IMR-90 (cell line): ENCODE results near the gene CITED2. TPM values are rescaled to one million over a fixed set of nuclear protein-coding genes. Genes with fewer than 3 reads are reported as not detected.

Experiments
- ATAC-seq: fragments of 200-7000 bp; cut with Tn5 transposase; 2 replicates; pipeline ENCODE4 v1.9.1; 2020; ENCODE audit warnings: low read depth, mild to moderate bottlenecking, moderate library complexity
- BruUV-seq: library from RNA; stranded (reverse); fragments of 400-500 nt; replicated peaks from 2 replicates; lab custom pipeline; 2021; lab: Mats Ljungman, UMichigan
- CTCF ChIA-PET: fragments of 300-600 bp; formaldehyde crosslinking; extraction: SDS; loops from one replicate; lab custom pipeline; 2021; ENCODE audit warnings: antibody characterized with exemption; lab: Yijun Ruan, JAX
- POLR2A ChIA-PET: fragments of 300-600 bp; sonication (Branson Sonifier 250); formaldehyde crosslinking; loops from one replicate; lab custom pipeline; 2022; ENCODE audit warnings: antibody characterized with exemption; ENCODE audit not compliant: unreplicated experiment; lab: Charles Lee
- DNase-seq: peaks from one replicate; pipeline ENCODE4 v3.0.0; 2013
- H2AFZ ChIP-seq: replicated peaks from 2 replicates; pipeline ENCODE3; 2013; ENCODE audit warnings: low read length, mild to moderate bottlenecking; ENCODE audit not compliant: poor library complexity
- H2AK5ac ChIP-seq: 2 replicates; pipeline ENCODE4 v1.6.1; 2013; ENCODE audit warnings: low read depth, low read length, inconsistent platforms
- H2AK9ac ChIP-seq: replicated peaks from 2 replicates; pipeline ENCODE3; 2013; ENCODE audit warnings: mild to moderate bottlenecking, low read depth, low read length, moderate library complexity; ENCODE audit not compliant: poor library complexity
- H2BK120ac ChIP-seq: 2 replicates; pipeline ENCODE4 v1.6.1; 2013; ENCODE audit warnings: low read depth, low read length, inconsistent platforms
- H2BK15ac ChIP-seq: 3 replicates; pipeline ENCODE4 v1.6.1; 2013; ENCODE audit warnings: low read depth, low read length, inconsistent platforms
- H2BK20ac ChIP-seq: 2 replicates; pipeline ENCODE4 v1.6.1; 2013; ENCODE audit warnings: low read depth, mild to moderate bottlenecking, inconsistent platforms, low read length, moderate library complexity
- H2BK5ac ChIP-seq: 2 replicates; pipeline ENCODE4 v1.6.1; 2013; ENCODE audit warnings: mild to moderate bottlenecking, low read depth, low read length, inconsistent platforms; ENCODE audit not compliant: poor library complexity, severe bottlenecking
- H3K14ac ChIP-seq: replicated peaks from 2 replicates; pipeline ENCODE4 v1.6.1; 2013; ENCODE audit warnings: low read depth, low read length, inconsistent platforms
- H3K18ac ChIP-seq: 2 replicates; pipeline ENCODE4 v1.6.1; 2013; ENCODE audit warnings: low read depth, low read length, control low read depth
- H3K23ac ChIP-seq: 2 replicates; pipeline ENCODE4 v1.6.1; 2013; ENCODE audit warnings: low read depth, low read length, inconsistent platforms
- H3K27ac ChIP-seq: 2 replicates; pipeline ENCODE4 v1.5.1; 2013; ENCODE audit warnings: mild to moderate bottlenecking, control low read depth, low read length; ENCODE audit not compliant: insufficient read depth
- H3K27me3 ChIP-seq: 2 replicates; pipeline ENCODE4 v1.6.1; 2013; ENCODE audit warnings: low read length; ENCODE audit not compliant: control insufficient read depth, insufficient read depth
- H3K36me3 ChIP-seq: 2 replicates; pipeline ENCODE4 v1.6.1; 2013; ENCODE audit warnings: low read length, mixed read lengths; ENCODE audit not compliant: control insufficient read depth, insufficient read depth
- H3K4ac ChIP-seq: 2 replicates; pipeline ENCODE4 v1.6.1; 2013; ENCODE audit warnings: low read depth, low read length, inconsistent platforms
- H3K4me1 ChIP-seq: 2 replicates; pipeline ENCODE4 v1.6.1; 2013; ENCODE audit warnings: low read length, mixed read lengths; ENCODE audit not compliant: control insufficient read depth, insufficient read depth
- H3K4me2 ChIP-seq: 2 replicates; pipeline ENCODE4 v1.6.1; 2013; ENCODE audit warnings: low read depth, mild to moderate bottlenecking, control low read depth, low read length, moderate library complexity
- H3K4me3 ChIP-seq: 2 replicates; pipeline ENCODE4 v1.5.1; 2013; ENCODE audit warnings: low read depth, mild to moderate bottlenecking, control low read depth, low read length, moderate library complexity; ENCODE audit not compliant: insufficient read depth
- H3K56ac ChIP-seq: 2 replicates; pipeline ENCODE4 v1.6.1; 2013; ENCODE audit warnings: low read length, inconsistent platforms; ENCODE audit not compliant: insufficient read depth; ENCODE audit errors: extremely low read depth
- H3K79me1 ChIP-seq, 2 experiments: 2 replicates each; pipeline ENCODE4 v1.6.1; 2013; ENCODE audit warnings: low read length in 2 of 2, inconsistent platforms in 1 of 2, low read depth in 1 of 2
- H3K9ac ChIP-seq: 2 replicates; pipeline ENCODE4 v1.6.1; 2013; ENCODE audit warnings: low read depth, low read length, control low read depth
- H3K9me1 ChIP-seq: 2 replicates; pipeline ENCODE4 v1.6.1; 2013; ENCODE audit warnings: low read length, inconsistent platforms; ENCODE audit not compliant: insufficient read depth
- H3K9me3 ChIP-seq: 2 replicates; pipeline ENCODE4 v1.6.1; 2013; ENCODE audit warnings: low read length; ENCODE audit not compliant: control insufficient read depth, insufficient read depth
- H4K20me1 ChIP-seq: 2 replicates; pipeline ENCODE4 v1.6.1; 2013; ENCODE audit warnings: low read length, inconsistent platforms; ENCODE audit not compliant: insufficient read depth
- H4K5ac ChIP-seq: 2 replicates; pipeline ENCODE4 v1.6.1; 2013; ENCODE audit warnings: mild to moderate bottlenecking, low read depth, low read length, control low read depth
- H4K8ac ChIP-seq, 2 experiments: 2 replicates each; pipeline ENCODE4 v1.6.1; 2013; ENCODE audit warnings: low read depth in 2 of 2, low read length in 2 of 2, control low read depth in 1 of 2, inconsistent platforms in 1 of 2
- H4K91ac ChIP-seq: 2 replicates; pipeline ENCODE4 v1.6.1; 2013; ENCODE audit warnings: low read depth, low read length, inconsistent platforms; ENCODE audit not compliant: insufficient read depth
- BHLHE40 ChIP-seq: fragments of 150-350 bp; IDR thresholded peaks from 2 replicates; pipeline ENCODE4 v1.6.1; 2016; ENCODE audit warnings: mild to moderate bottlenecking, low read depth, low read length
- CHD1 ChIP-seq: IDR thresholded peaks from 2 replicates; pipeline ENCODE4 v1.6.1; 2012; ENCODE audit warnings: low read depth, low read length, improper control_type of control experiment
- CTCF ChIP-seq: conservative IDR thresholded peaks from 2 replicates; pipeline ENCODE4 v1.5.1; 2012; ENCODE audit warnings: mild to moderate bottlenecking, low read depth, low read length, improper control_type of control experiment
- ELK1 ChIP-seq: fragments of 150-350 bp; IDR thresholded peaks from 2 replicates; pipeline ENCODE4 v1.6.1; 2016; ENCODE audit warnings: low read depth, mild to moderate bottlenecking, low read length, moderate library complexity, borderline replicate concordance
- NFE2L2 ChIP-seq: fragments of 150-350 bp; IDR thresholded peaks from 2 replicates; pipeline ENCODE4 v1.6.1; 2016; ENCODE audit warnings: low read depth, mild to moderate bottlenecking, low read length
- RFX5 ChIP-seq: IDR thresholded peaks from 2 replicates; pipeline ENCODE4 v1.8.0; 2012; ENCODE audit warnings: low read depth, mild to moderate bottlenecking, low read length, moderate library complexity
- WGBS, 2 experiments: methylation state at CpG; one replicate each; pipeline versions ENCODE4 v1.1.5 to v1.1.7; 2013; ENCODE audit warnings: missing lambda C conversion rate in 2 of 2; ENCODE audit not compliant: insufficient read length in 1 of 2; ENCODE audit errors: extremely low coverage in 2 of 2; 5-methylcytosine and 5-hydroxymethylcytosine counted together
- dilution Hi-C: fragments of 300-500 bp; cut with HindIII; formaldehyde crosslinking; loops from one replicate; pipeline ENCODE4 v1.14.3; 2018; ENCODE audit warnings: low sequenced_read_pairs; ENCODE audit not compliant: unreplicated experiment
- in situ Hi-C: fragments of 300-500 bp; cut with MboI; formaldehyde crosslinking; loops from 3 replicates; pipeline ENCODE4 v1.14.3; 2019; ENCODE audit warnings: low sequenced_read_pairs, inconsistent platforms, mixed read lengths
- intact Hi-C: fragments of 100-400 bp; cut with micrococcal nuclease; formaldehyde crosslinking; loops from 2 replicates; pipeline ENCODE4 v1.10.0; 2022
- polyA plus RNA-seq, 3 experiments: library from polyadenylated mRNA; depleted of rRNA; stranded (reverse); fragments of >200 nt; gene quantifications; 2 replicates each; pipeline ENCODE4 v1.2.3, GENCODE V29; 2012; ENCODE audit warnings: low replicate concordance in 1 of 3
- total RNA-seq: library from RNA; depleted of rRNA; stranded (reverse); fragments of >200 nt; gene quantifications from 2 replicates; pipeline ENCODE4 v1.2.3, GENCODE V29; 2012

The CITED2 gene
- total and polyA plus RNA-seq, 2 of the 4 experiments (the other 2 are of a cell fraction), result 163 to 483 TPM

- no peak overlapping the region for H2BK5ac ChIP-seq
- no peak overlapping the region for H3K14ac ChIP-seq
- H2BK15ac ChIP-seq, result no peak overlapping the region
- no peak overlapping the region for H2AK5ac ChIP-seq
- no peak overlapping the region for H3K4me3 ChIP-seq
- CTCF ChIA-PET, result no interaction called here
- H3K4me2 ChIP-seq, result no peak overlapping the region
- H2BK20ac ChIP-seq, result no peak overlapping the region
- H2AK9ac ChIP-seq, result no peak overlapping the region
- no peak overlapping the region for H3K27ac ChIP-seq
- no peak overlapping the region for H4K5ac ChIP-seq
- H3K4me1 ChIP-seq, result peaks cover 6% of the 10 kb centered on the region; the same call in 1 of the 2 replicates
- in situ Hi-C loops, result no loop called here
- no peaks in the 10 kb centered on the region for H3K36me3 ChIP-seq
- intact Hi-C loops, result no loop called here
- BruUV-seq, result no TSS peak
- dilution Hi-C loops, result no loop called here
- H3K27me3 ChIP-seq, result no peaks in the 10 kb centered on the region
- no peaks in the 10 kb centered on the region for H3K79me1 ChIP-seq
- no peak overlapping the region for H4K91ac ChIP-seq
- WGBS, 2 experiments, result no CpG with 5 or more reads among the region's 2 CpGs
- no peak overlapping the region for H3K18ac ChIP-seq
- TF ChIP-seq CTCF, result no peak
- no peak for TF ChIP-seq BHLHE40
- TF ChIP-seq CHD1, result no peak
- no peak for TF ChIP-seq RFX5
- TF ChIP-seq NFE2L2, result no peak
- no peak for TF ChIP-seq ELK1
- H3K56ac ChIP-seq, result no peak overlapping the region
- H3K9ac ChIP-seq, result no peak overlapping the region
- H3K9me3 ChIP-seq, result no peaks in the 10 kb centered on the region
- POLR2A ChIA-PET, result no interaction called here
- H3K23ac ChIP-seq, result no peak overlapping the region
- no peaks in the 10 kb centered on the region for H4K20me1 ChIP-seq
- peaks cover 3% of the 10 kb centered on the region; the same call in 1 of the 2 replicates for H3K9me1 ChIP-seq
- no peak overlapping the region for H2BK120ac ChIP-seq
- H3K4ac ChIP-seq, result no peak overlapping the region
- H2AFZ ChIP-seq, result no peak overlapping the region
- H4K8ac ChIP-seq, result no peak overlapping the region
- ATAC-seq (no peak), DNase-seq (no peak)
Observed at GRCh38 chr6:139390447-139390846, 16.0 kb upstream of the CITED2 start.
